Measurements from ENCODE around the gene MYL10. TPM values are rescaled to one million over a fixed set of nuclear protein-coding genes. Genes with fewer than 3 reads are reported as not detected.

The MYL10 gene
- total RNA-seq, 2 experiments from 2014 or later = not detected

DNA sequence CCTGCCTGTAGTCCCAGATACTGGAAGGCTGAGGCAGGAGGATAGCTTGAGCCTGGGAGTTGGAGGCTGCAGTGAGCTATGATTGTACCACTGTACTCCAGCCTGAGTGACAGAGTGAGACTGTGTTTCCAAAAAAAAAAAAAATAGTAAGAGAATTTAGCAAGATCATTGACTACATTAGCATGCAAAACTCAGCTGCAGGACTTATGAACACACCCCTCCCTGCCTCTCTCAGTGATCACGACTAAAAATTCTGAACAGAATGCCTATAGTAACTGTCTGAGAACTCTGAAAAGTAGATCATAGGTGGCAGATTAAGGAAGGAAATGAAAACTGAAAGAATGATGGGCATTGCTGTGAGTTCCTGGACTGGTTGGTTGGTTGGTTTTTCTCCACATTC is 50.5 kb downstream of the MYL10 start:
- H3K27ac Mint-ChIP-seq = no peak overlapping the region
- POLR2A ChIA-PET = no interaction called here
- no peak for DNase-seq
- peaks cover under 1% of the 10 kb centered on the region for H3K9me3 Mint-ChIP-seq
- intact Hi-C loops (cut with micrococcal nuclease) = no loop called here
- H3K4me1 Mint-ChIP-seq (ENCODE audit: low read depth) = no peaks in the 10 kb centered on the region
- CTCF ChIA-PET = no interaction called here
- TF ChIP-seq, protein P1, sequence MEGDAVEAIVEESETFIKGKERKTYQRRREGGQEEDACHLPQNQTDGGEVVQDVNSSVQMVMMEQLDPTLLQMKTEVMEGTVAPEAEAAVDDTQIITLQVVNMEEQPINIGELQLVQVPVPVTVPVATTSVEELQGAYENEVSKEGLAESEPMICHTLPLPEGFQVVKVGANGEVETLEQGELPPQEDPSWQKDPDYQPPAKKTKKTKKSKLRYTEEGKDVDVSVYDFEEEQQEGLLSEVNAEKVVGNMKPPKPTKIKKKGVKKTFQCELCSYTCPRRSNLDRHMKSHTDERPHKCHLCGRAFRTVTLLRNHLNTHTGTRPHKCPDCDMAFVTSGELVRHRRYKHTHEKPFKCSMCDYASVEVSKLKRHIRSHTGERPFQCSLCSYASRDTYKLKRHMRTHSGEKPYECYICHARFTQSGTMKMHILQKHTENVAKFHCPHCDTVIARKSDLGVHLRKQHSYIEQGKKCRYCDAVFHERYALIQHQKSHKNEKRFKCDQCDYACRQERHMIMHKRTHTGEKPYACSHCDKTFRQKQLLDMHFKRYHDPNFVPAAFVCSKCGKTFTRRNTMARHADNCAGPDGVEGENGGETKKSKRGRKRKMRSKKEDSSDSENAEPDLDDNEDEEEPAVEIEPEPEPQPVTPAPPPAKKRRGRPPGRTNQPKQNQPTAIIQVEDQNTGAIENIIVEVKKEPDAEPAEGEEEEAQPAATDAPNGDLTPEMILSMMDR (IDR thresholded peaks at IDR 0.05) = no peak
- H3K4me3 Mint-ChIP-seq = no peak overlapping the region
- no peaks in the 10 kb centered on the region for H3K36me3 Mint-ChIP-seq (ENCODE audit: low read depth)
- H3K27me3 Mint-ChIP-seq = peaks cover 4% of the 10 kb centered on the region
- no peak for ATAC-seq

DNA sequence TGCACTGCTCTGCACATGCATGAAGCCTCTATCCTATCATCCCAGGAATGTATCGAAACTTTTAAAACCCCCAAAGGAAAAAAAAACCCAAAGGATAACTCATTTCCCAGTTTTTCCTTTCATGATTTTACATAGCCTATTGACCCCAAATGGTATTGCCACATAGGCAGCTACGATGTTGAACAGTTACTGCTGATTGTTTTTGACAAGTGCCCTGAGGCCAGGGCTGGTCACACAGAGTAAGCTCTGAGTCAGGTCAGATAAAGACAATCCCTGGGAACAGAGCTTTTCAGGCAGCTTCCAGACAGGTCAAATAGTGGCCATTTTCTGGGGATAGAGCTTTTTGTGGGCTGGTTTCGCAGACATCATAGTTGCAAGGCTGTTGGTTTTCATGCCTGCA is 52.1 kb downstream of the MYL10 start:
- ATAC-seq (no peak), DNase-seq (no peak)
- H3K4me1 Mint-ChIP-seq (ENCODE audit: low read depth) = no peaks in the 10 kb centered on the region
- peaks cover 8% of the 10 kb centered on the region for H3K9me3 Mint-ChIP-seq
- ChIA-PET CTCF (no interaction called here), POLR2A (no interaction called here)
- no peaks in the 10 kb centered on the region for H3K36me3 Mint-ChIP-seq (ENCODE audit: low read depth)
- TF ChIP-seq, protein P1 (IDR thresholded peaks at IDR 0.05) = no peak
- H3K4me3 Mint-ChIP-seq = no peak overlapping the region
- H3K27me3 Mint-ChIP-seq = peaks cover 4% of the 10 kb centered on the region
- H3K27ac Mint-ChIP-seq = no peak overlapping the region
- intact Hi-C loops (cut with micrococcal nuclease) = no loop called here

DNA sequence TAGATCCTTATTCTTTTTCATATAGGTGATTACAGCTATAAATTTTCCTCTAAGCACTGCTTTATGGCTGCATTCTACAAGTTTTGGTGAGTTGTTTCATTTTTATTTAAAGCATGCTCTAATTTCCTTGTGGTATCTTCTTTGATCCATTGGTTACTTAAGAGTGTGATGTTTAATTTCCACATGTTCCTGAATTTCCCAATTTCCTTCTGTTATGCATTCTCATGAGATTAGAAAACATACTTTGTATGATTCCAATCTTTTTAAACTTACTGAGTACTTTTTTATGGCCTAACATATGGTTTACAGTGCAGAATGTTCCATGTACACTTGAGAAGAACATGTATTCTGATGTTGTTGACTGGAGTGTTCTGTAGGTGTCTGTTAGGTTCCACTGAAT is 53.4 kb downstream of the MYL10 start:
- peaks cover 8% of the 10 kb centered on the region for H3K9me3 Mint-ChIP-seq
- no peak overlapping the region for H3K4me3 Mint-ChIP-seq
- no peak overlapping the region for H3K27ac Mint-ChIP-seq
- H3K36me3 Mint-ChIP-seq (ENCODE audit: low read depth) = no peaks in the 10 kb centered on the region
- intact Hi-C loops (cut with micrococcal nuclease) = no loop called here
- TF ChIP-seq, protein P1 (IDR thresholded peaks at IDR 0.05) = no peak
- no peak for ATAC-seq
- DNase-seq = no peak
- no peaks in the 10 kb centered on the region for H3K4me1 Mint-ChIP-seq (ENCODE audit: low read depth)
- peaks cover 5% of the 10 kb centered on the region for H3K27me3 Mint-ChIP-seq
- ChIA-PET POLR2A (no interaction called here), CTCF (no interaction called here)

DNA sequence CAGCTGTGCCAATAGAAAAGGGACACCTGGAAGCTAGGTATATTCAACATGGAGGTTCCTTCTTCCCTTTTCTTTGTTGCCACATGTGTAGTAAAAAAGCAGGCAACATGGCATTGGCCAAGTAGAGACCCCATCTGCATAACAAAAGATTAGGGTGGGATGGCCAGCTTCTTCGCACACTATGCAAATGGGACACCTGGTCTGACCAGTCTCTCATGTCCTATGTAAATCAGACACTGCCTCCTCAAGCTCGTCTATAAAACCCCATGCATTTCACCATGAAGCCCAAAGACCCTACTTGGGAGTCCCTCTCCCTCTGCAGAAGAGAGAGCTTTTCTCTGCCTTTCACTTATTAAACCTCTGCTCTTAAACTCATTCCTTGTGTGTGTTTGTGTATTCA is 53.9 kb downstream of the MYL10 start:
- H3K36me3 Mint-ChIP-seq (ENCODE audit: low read depth) = no peaks in the 10 kb centered on the region
- ATAC-seq = no peak
- DNase-seq = no peak
- H3K27ac Mint-ChIP-seq = no peak overlapping the region
- intact Hi-C loops (cut with micrococcal nuclease) = no loop called here
- no peaks in the 10 kb centered on the region for H3K4me1 Mint-ChIP-seq (ENCODE audit: low read depth)
- H3K4me3 Mint-ChIP-seq = no peak overlapping the region
- CTCF ChIA-PET = no interaction called here
- peaks cover 8% of the 10 kb centered on the region for H3K9me3 Mint-ChIP-seq
- POLR2A ChIA-PET = no interaction called here
- TF ChIP-seq, protein P1 (IDR thresholded peaks at IDR 0.05) = no peak
- H3K27me3 Mint-ChIP-seq = peaks cover 5% of the 10 kb centered on the region

DNA sequence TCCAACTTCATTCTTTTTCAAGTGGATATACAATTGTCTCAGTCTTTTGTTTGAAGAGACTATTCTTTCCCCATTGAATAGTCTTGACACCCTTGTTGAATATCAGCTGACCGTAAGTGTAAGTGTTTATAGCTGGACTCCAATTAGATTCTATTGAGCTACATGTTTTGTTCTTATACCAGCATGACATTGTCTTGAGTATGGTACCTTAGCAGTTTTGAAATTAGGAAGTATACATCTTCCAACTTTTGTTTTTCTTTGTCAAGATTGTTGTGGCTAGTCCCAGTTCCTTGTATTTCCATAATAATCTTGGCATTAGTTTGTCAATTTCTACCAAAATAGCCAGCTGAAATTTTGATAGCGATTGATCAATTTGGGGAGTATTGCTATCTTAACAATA is 56.9 kb downstream of the MYL10 start:
- no peak overlapping the region for H3K27ac Mint-ChIP-seq
- TF ChIP-seq, protein P1 (IDR thresholded peaks at IDR 0.05) = no peak
- peaks cover 11% of the 10 kb centered on the region for H3K9me3 Mint-ChIP-seq
- no peak for ATAC-seq
- intact Hi-C loops (cut with micrococcal nuclease) = no loop called here
- no peak overlapping the region for H3K4me3 Mint-ChIP-seq
- H3K36me3 Mint-ChIP-seq (ENCODE audit: low read depth) = no peaks in the 10 kb centered on the region
- no peak for DNase-seq
- ChIA-PET POLR2A (no interaction called here), CTCF (interaction anchor here (1.0 kb wide), 1 partner anchor 15 kb away, joined by 3 read pairs; no protein-coding TSS in a partner anchor)
- no peaks in the 10 kb centered on the region for H3K4me1 Mint-ChIP-seq (ENCODE audit: low read depth)
- H3K27me3 Mint-ChIP-seq = peaks cover 4% of the 10 kb centered on the region

Measured in activated CD8-positive, alpha-beta T cell treated with anti-CD3 and anti-CD28 coated beads for 36 hours (primary cell).